Esophagus squamous epithelium (tissue), 5 donors: ENCODE data around the gene GTF2H4. TPM values are rescaled to one million over a fixed set of nuclear protein-coding genes. Genes with fewer than 3 reads are reported as not detected.

Experiments used
- DNase-seq: peaks from one replicate; lab custom pipeline; 2025; lab: John Stamatoyannopoulos, UW
- H3K27ac ChIP-seq, 4 donors: fragments of 200-600 bp; sonication (generic); one replicate each; pipeline ENCODE4 v1.5.1; 2016 to 2019; ENCODE audit warnings: mild to moderate bottlenecking in 1 of 4
- H3K27me3 ChIP-seq, 4 donors: fragments of 200-600 bp; sonication (generic); 1 replicate in 3 of 4; 2 replicates in 1 of 4; pipeline versions ENCODE4 v1.5.1 to v1.6.0; 2017 to 2021; ENCODE audit warnings: antibody characterized with exemption in 1 of 4
- H3K36me3 ChIP-seq, 3 donors: fragments of 200-600 bp; sonication (generic); one replicate each; pipeline ENCODE4 v1.5.1; 2016 to 2019
- H3K4me1 ChIP-seq, 3 donors: fragments of 200-600 bp; sonication (generic); one replicate each; pipeline ENCODE4 v1.5.1; 2017 to 2019
- H3K4me3 ChIP-seq, 4 donors: fragments of 200-600 bp; sonication (generic); 1 replicate in 3 of 4; 2 replicates in 1 of 4; pipeline ENCODE4 v1.5.1; 2016 to 2019; ENCODE audit warnings: mild to moderate bottlenecking in 2 of 4, moderate library complexity in 1 of 4
- H3K9me3 ChIP-seq, 3 donors: fragments of 200-600 bp; sonication (generic); one replicate each; pipeline ENCODE4 v1.5.1; 2016 to 2019
- POLR2A ChIP-seq, 4 donors: fragments of 450-650 bp; IDR thresholded peaks; one replicate each; pipeline ENCODE4 v1.6.1; 2017; ENCODE audit warnings: antibody characterized with exemption in 4 of 4, mild to moderate bottlenecking in 4 of 4, moderate library complexity in 3 of 4
- WGBS, 2 donors: methylation state at CpG; one replicate each; pipeline ENCODE4 v1.1.5; 2018; 5-methylcytosine and 5-hydroxymethylcytosine counted together
- intact Hi-C: fragments of 100-400 bp; cut with DNase I; formaldehyde crosslinking; loops from one replicate; pipeline ENCODE4 v1.15.0; 2022
- total RNA-seq, 4 donors: library from RNA; depleted of rRNA; stranded (reverse); fragments of >200 nt; gene quantifications; one replicate each; pipeline ENCODE4 v1.1.0, GENCODE V29; 2016
- TF ChIP-seq, protein P1 (sequence below), 6 experiments: fragments of 450-650 bp in 4 of 6; fragments of 200-600 bp in 2 of 6; sonication (generic) in 2 of 6; IDR thresholded peaks; one replicate each; pipeline ENCODE4 v1.5.1; 2016 to 2019; ENCODE audit warnings: antibody characterized with exemption in 6 of 6, mild to moderate bottlenecking in 4 of 6, moderate library complexity in 4 of 6
- donor health status: DM: yes; HTN: yes; CAD: no.

The GTF2H4 gene
- total RNA-seq, 4 donors from 2014 or later, result 10.3 to 26.7 (median 12.4) TPM

DNA sequence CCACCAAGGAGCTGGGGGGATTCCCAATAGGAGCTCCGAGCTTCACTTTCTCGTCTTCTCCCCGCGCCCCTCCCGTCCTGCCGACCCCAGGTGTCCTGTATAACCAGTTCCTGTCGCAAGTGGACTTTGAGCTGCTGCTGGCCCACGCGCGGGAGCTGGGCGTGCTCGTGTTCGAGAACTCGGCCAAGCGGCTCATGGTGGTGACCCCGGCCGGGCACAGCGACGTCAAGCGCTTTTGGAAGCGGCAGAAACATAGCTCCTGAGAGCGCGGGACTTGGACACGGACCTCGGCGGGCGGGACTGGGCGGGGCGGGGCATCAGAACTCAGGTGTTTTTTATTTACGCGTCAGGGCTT is 5.7 kb downstream of the GTF2H4 start:
- H3K36me3 ChIP-seq, result peaks cover 0 to 62% (median 7%) of the 10 kb centered on the region in 3 donors
- peaks cover 22 to 56% (median 28%) of the 10 kb centered on the region in 3 donors for H3K4me1 ChIP-seq
- no peak for DNase-seq
- 5 to 47% methylated on average over 3 to 15 of the region's 31 CpGs for WGBS, 2 donors
- TF ChIP-seq, protein P1, sequence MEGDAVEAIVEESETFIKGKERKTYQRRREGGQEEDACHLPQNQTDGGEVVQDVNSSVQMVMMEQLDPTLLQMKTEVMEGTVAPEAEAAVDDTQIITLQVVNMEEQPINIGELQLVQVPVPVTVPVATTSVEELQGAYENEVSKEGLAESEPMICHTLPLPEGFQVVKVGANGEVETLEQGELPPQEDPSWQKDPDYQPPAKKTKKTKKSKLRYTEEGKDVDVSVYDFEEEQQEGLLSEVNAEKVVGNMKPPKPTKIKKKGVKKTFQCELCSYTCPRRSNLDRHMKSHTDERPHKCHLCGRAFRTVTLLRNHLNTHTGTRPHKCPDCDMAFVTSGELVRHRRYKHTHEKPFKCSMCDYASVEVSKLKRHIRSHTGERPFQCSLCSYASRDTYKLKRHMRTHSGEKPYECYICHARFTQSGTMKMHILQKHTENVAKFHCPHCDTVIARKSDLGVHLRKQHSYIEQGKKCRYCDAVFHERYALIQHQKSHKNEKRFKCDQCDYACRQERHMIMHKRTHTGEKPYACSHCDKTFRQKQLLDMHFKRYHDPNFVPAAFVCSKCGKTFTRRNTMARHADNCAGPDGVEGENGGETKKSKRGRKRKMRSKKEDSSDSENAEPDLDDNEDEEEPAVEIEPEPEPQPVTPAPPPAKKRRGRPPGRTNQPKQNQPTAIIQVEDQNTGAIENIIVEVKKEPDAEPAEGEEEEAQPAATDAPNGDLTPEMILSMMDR (IDR thresholded peaks at IDR 0.05), result no peak
- no peak for TF ChIP-seq POLR2A (IDR thresholded peaks at IDR 0.05)
- no peaks in the 10 kb centered on the region for H3K9me3 ChIP-seq
- peak overlapping the region; percentile 88 to 97 (median 95) for H3K27ac ChIP-seq
- peak overlapping the region; percentile 47 to 80 (median 62) for H3K4me3 ChIP-seq
- no peaks in the 10 kb centered on the region for H3K27me3 ChIP-seq
- intact Hi-C loops, result loop anchor here (2.0 kb wide), 1 partner anchor 155 kb away; no protein-coding TSS in a partner anchor

DNA sequence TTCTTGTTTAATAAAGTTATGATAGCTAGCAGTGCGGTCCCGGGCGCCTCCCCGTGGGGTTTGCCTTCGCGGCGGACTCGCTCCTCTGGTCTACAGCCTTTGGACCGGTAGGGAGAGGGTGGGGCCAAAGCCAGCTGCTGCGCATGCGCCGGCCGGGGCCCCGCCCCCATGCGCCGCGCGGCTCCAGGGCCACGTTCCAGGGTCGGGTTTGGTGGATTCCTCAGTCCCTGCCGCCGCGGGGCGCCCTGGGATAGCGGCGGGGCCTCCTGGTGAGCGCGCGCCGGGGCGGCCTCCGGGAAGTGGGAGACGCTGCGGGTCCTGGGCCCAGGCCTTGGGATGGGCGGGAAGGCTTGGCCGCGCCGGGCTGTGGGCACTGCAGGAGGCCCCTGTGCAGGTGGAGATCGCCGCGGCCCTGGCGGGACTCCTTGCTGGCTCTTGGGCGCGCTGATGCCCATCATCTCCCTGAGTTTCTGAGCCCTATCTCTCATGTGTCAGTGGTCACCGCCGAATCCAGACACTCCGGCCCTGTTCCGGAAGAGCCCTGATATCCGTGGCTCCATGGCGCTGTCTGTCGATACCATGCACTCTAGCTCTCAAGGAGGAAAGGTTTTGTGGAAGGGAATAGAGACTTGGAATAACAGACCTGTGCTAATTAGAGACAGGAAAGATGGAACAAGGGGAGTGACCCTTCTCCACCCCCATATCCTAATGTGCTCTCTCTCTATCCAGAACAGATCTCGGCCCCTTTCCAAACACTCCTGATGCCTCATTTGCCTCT is 6.3 kb downstream of the GTF2H4 start, which contains the start of gene VARS2:
TSS of gene VARS2 (plus strand) at position 163 of the 778 bp plus-strand sequence. CDS start at position 762, 599 bp downstream.
- peaks cover 17 to 50% (median 25%) of the 10 kb centered on the region in 3 donors for H3K4me1 ChIP-seq
- TF ChIP-seq, protein P1 (IDR thresholded peaks at IDR 0.05), result peak; percentile 29 to 85 (median 58)
- peak in 3 of 4 donors; percentile 70 to 91 (median 81) for TF ChIP-seq POLR2A (IDR thresholded peaks at IDR 0.05)
- intact Hi-C loops, result loop anchor here (2.0 kb wide), 1 partner anchor 155 kb away; no protein-coding TSS in a partner anchor
- H3K27me3 ChIP-seq, result no peaks in the 10 kb centered on the region
- H3K9me3 ChIP-seq, result no peaks in the 10 kb centered on the region
- peaks cover 0 to 67% (median 7%) of the 10 kb centered on the region in 3 donors for H3K36me3 ChIP-seq
- WGBS, 2 donors, result 1 to 4% methylated on average over 3 to 16 of the region's 52 CpGs
- peak within 1 kb of the TSS; percentile 47 to 80 (median 62) for H3K4me3 ChIP-seq
- DNase-seq, result peak; percentile 36
- H3K27ac ChIP-seq, result peak within 1 kb of the TSS; percentile 88 to 97 (median 95)

DNA sequence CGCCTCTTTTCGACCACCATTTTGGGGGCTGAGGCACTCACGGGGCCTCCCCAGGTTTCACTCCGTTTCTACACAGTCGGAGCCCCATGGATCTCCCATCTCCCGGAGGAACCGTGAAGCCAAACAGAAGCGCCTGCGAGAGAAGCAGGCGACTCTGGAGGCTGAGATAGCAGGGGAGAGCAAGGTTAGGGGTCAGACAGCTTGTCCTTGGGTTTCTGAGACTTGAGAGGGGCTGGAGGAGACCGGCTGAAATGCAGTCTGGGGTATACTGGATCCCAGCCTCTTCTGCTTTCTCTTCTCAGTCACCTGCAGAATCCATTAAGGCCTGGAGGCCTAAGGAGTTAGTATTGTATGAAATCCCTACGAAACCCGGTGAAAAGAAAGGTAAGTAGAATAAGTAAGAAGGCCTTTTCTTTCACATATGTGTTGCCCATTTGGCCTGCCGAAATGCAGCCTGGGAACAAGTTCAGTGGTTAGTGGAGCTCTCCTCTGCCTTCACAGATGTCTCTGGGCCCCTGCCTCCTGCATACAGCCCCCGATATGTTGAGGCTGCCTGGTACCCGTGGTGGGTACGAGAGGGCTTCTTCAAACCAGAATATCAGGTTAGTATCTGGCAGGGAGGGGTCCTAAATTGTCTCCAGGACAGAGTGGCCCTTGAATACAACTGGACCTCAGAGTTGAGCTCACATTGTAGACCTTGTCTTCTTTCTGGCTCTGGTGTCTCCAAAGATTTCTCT is 7.0 kb downstream of the GTF2H4 start:
- WGBS, 2 donors, result 19 to 36% methylated on average over 9 of the region's 17 CpGs
- H3K36me3 ChIP-seq, result peaks cover under 1 to 69% (median 14%) of the 10 kb centered on the region in 3 donors
- intact Hi-C loops, result loop anchor here (2.0 kb wide), 1 partner anchor 154 kb away; no protein-coding TSS in a partner anchor

DNA sequence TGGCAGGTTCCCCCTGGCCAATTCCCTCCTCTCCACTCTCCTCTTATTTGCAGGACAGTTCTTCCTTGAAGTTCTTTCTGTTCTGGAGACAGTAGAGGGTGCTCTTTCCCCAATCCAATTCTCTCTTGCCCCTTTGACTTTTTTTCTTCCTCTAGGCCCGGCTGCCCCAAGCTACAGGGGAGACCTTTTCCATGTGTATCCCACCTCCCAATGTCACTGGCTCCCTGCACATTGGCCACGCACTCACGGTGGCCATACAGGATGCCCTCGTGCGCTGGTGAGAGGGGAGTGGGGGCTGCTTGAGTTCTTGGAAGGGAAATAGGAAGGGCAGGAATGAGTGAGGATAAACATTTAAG is 7.6 kb downstream of the GTF2H4 start:
- DNase-seq, result no peak

More for the DNA sequence above, 7.0 kb downstream of the GTF2H4 start:
- no peak for DNase-seq
- H3K4me3 ChIP-seq, result peak overlapping the region; percentile 47 to 80 (median 62)
- TF ChIP-seq, protein P1 (IDR thresholded peaks at IDR 0.05), result no peak
- TF ChIP-seq POLR2A (IDR thresholded peaks at IDR 0.05), result no peak
- peak overlapping the region; percentile 88 to 97 (median 95) for H3K27ac ChIP-seq
- H3K27me3 ChIP-seq, result no peaks in the 10 kb centered on the region
- H3K9me3 ChIP-seq, result no peaks in the 10 kb centered on the region
- H3K4me1 ChIP-seq, result peaks cover 15 to 47% (median 25%) of the 10 kb centered on the region in 3 donors

More for the DNA sequence above, 7.6 kb downstream of the GTF2H4 start:
- peak overlapping the region in 2 of 4 donors; percentile 60 to 63 for H3K4me3 ChIP-seq
- peaks cover 15 to 47% (median 25%) of the 10 kb centered on the region in 3 donors for H3K4me1 ChIP-seq
- intact Hi-C loops, result loop anchor here (2.0 kb wide), 1 partner anchor 153 kb away; no protein-coding TSS in a partner anchor
- WGBS, 2 donors, result 0 to 20% methylated on average over 1 of the region's 5 CpGs
- TF ChIP-seq, protein P1 (IDR thresholded peaks at IDR 0.05), result peak; percentile 51 to 76 (median 60)
- no peak for TF ChIP-seq POLR2A (IDR thresholded peaks at IDR 0.05)
- no peaks in the 10 kb centered on the region for H3K27me3 ChIP-seq
- peaks cover 6 to 69% (median 19%) of the 10 kb centered on the region in 3 donors for H3K36me3 ChIP-seq
- H3K9me3 ChIP-seq, result no peaks in the 10 kb centered on the region
- H3K27ac ChIP-seq, result peak overlapping the region; percentile 5 to 97 (median 92)
